HG03060 (cell line): Measurements from ENCODE around the gene MAPK1.

Source experiments
- ATAC-seq: cut with Tn5 transposase; IDR thresholded peaks from one replicate; pipeline ENCODE4 v1.9.1; 2021; ENCODE audit warnings: low read depth, moderate number of reproducible peaks; ENCODE audit not compliant: unreplicated experiment

MAPK1 gene

DNA sequence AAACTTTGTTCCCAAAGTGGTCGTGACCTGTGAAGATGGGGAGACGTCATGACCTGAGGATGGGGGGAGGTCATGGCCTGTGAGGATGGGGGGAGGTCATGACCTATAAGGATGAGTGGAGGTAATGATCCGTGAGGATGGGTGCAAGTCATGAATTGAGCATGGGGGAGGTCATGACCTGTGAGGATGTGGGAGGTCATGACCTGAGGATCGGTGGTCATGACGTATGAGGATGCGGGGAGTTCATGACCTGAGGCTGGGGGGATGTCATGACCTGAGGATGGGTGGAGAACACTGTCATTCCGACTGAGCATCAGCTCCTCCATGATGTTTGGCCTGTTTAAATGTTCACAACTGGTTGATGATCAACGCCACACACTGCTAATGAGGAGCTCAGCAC, 157.8 kb downstream of the MAPK1 start:
- ATAC-seq, result no peak

DNA sequence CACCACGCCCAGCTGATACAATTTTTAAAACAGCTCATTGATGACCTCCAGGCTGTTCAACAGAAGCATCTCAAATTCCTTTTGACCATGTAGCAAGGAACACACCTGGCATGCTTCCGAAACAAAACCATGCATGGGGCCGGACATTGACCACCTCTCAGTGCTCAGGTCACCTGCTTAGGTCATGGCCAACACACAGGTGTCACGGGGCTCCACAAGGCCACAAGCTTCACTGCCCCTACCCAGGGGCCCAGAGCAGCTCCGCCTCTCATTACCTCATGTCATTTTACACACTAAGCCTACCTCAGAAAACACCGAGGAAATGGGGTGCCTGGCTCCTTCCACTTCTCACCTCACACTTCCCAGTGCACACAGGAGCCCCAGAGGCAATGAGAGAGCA, 158.5 kb downstream of the MAPK1 start:
- no peak for ATAC-seq

DNA sequence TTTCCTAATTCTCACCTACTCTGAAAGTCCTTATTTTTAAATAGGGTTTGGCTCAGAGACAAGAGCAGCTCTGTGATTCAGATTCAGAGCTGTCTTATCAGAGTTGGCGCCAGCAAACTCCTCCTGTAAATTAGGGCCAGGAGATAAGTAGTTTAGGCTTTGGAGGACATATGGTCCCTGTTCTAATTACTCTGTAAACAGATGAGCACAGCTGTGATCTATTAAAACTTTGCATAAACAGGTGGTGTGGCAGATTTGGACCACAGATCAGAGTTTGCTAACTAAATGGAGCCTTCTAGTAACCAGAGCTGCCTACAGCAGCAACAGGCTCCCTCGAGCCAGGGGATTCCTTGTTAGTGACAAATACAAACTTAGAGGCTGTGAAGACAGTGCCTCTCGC, 159.8 kb downstream of the MAPK1 start:
- ATAC-seq, result no peak
